ENCODE measurements around the gene FIGN.

FIGN gene

DNA sequence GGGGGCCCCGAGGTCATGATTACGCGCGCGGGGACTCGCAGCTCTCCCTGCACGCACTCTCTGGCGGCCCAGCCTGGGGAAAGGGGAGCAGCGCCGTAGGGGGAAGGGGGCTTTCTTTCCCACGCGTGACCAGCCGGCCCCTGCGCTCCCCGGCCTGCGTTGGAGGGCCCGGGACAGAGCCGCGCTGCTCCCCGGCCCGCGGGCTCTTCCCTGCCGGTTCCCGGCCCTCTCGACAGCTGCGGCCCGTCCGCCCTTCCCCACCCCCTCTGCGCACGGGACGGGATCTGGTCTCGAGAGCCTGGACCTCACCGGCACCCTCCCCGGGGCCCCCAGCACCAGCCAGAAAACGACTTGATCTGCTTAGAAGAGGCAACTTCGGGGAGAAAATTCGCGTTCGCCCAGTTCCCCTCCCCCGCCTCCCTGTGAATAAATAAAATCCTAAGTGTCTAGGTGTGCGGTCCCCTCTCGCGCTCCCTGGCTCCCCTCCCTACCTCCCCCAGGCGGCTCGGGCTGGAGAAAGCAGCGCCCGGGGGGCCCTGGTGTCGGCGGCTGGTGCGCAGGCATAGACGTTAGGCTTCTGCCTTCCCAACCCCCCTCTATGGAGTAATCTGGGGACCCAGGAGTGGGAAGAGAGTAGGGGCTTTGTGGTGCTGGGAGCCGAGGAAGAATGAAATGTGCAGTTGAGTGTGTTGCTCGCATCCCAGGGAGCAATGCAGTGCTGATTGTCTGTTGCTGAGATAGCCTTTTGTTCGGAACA lies 803 bp upstream of the FIGN start:
- DNase-seq: no peak

DNA sequence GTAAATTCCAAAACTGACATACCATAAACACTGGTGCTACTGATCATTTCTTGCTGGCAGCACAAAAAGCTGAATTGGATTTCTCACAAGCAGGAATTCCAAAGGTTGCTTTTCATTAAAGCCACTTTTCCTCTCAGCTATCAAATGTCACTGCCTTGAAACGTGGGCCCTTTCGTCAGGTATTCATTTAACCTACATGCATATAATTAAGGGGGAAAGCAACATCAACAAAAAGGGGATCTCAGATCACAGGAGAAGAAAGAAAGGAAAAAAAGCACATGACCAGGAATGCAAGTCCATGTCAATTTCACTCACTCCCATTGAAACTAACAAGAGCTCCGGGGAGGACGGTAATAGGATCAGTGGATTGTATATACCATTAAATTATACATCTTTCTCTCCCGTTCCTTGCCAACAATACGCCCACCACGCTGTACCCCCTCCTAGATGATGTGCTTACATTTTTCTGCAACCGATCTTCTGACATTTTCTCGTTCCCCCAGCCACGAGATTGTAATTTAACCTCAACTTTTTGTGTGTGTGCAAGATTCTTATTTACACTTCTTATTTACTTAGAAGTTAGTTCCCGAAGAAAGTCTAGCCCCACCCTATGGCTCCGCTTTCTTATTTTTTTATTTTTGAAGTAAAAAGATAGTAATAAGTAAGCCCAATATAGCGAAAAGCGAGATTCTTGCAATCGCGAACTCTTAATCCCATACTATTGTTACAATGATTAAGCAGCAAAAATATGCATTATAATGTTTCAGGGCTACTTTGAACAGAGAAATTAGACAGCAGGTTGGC lies 725 bp downstream of the FIGN start:
- no peak for DNase-seq

DNA sequence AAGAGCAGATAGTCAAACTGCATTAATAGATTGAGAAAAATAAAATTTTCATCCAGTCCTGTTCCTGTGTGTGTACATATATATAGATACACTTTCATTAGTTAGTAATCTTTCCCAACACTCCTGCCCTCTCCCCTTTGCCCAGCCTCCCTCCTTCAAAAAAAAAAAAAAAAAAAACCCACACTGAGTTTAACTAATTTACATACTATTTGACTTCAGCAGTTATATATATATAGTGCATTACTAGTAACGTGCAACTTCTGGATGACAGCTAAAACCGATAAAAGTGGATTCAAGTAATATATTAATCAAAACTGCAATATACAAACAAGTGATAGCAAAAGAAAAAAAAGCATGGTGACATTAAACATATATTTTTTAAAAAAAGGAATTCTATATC lies 1.4 kb downstream of the FIGN start:
- no peak for DNase-seq

DNA sequence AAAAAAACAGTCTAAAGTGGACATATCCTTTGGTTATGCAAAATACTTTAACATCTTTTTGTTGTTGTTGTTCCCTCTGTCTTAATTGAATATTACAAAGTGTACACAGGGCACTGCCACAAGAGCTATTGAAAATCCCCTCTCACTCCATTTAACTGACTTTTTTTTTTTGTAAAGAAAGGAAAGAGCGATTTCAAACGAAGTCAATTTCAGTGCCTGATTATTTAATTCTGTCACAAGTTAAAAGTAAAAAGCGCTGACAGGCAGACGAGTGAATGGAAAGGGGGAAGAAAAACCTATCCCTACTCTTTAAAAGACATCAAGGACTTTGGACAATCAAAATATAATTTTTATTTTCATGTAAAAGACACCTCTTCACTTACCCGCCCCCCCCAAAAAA lies 1.9 kb downstream of the FIGN start:
- DNase-seq: no peak

GRCh38 chr2:163733301-163733938 lies 2.4 kb downstream of the FIGN start:
- DNase-seq: no peak

DNA sequence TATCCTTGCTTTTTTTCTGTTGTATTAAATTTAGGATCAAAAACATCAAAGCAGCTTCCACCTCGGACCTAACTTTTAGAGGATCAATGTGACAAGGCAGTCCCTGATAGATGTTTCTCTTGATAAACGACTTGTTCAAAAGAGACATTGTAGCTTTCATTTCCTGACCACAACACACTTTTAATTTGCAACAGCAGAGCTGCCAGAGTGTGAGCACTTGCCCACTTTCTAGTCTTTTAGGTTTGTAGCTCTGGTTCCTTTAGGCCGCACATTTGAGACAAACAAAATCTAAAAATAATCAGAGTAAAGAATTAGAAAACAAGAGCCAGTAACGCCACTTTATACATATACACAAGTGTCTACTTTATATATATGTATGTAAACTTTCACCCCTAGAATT lies 3.1 kb downstream of the FIGN start:
- no peak for DNase-seq

DNA sequence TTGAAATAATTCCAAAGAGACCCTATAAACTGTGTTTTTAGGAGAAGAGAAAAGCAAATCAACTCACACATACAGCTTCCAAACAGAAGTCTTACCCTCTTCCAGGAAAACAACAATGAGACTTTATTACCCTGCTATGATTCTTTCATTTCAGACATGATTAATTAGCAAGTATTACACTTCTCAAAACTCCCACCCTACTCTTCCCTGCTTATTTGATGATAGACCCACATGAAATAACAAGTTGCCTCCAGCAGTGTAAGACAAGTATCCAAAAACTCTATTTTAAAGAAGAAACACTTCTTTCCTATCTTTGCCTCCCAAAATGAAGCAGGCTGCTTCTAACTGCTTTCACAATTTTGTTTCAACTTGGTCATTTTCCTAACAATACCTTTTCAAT lies 4.1 kb downstream of the FIGN start:
- DNase-seq: no peak

- no peak for DNase-seq
Observed at GRCh38 chr2:163730556-163730955, 5.3 kb downstream of the FIGN start.

DNA sequence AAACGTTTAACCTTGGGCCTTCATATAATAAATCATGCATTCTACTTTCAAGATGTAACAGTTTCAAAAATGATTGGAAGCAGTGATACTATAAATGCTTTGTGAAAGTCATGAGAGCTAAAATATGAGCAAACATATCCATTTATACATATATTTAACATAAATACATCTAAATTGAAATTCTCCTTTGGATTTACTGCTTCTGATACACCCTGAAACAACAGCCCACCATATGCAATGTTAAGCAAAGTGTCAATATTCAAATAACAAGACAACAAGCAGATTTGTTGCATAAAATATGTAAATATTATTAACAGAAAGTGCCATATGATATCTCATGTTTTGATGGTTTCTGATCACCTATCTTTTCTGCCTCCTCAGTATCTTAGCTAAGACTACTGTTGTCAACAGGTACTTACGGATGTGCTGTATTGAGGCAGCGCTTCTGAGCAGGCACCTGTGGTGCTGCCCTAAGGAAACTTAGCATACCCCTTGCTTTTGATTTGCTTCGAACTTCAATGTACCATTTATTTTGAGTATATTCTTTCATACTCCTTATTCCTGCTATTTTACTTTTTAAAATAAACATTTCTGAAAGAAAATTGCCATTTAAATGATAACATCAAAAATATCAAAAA lies 6.1 kb downstream of the FIGN start:
- no peak for DNase-seq

- no peak for DNase-seq
Observed at GRCh38 chr2:163723881-163724280, 11.9 kb downstream of the FIGN start.

- DNase-seq: no peak
Observed at GRCh38 chr2:163723348-163723747, 12.5 kb downstream of the FIGN start.

DNA sequence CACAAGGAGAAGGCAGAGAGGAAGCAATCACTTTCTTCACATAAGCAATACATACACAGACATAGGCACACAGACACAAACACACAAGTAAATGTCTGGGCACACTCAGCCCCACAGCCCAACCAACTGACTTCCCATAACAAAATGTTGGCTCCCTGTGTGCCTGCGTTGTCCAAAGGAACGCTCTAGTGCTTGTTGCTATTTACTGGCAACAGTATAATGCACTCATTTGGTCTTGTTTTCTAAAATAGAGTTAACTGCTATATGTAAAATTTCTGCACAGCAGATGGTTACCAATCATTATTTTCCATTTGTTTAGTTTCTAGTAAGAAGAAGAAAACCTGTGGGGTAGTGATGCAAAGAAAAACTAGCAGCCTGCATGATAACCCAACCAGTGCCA lies 16.5 kb downstream of the FIGN start:
- no peak for DNase-seq

- no peak for DNase-seq
Observed at GRCh38 chr2:163717993-163718680, 17.7 kb downstream of the FIGN start.

DNA sequence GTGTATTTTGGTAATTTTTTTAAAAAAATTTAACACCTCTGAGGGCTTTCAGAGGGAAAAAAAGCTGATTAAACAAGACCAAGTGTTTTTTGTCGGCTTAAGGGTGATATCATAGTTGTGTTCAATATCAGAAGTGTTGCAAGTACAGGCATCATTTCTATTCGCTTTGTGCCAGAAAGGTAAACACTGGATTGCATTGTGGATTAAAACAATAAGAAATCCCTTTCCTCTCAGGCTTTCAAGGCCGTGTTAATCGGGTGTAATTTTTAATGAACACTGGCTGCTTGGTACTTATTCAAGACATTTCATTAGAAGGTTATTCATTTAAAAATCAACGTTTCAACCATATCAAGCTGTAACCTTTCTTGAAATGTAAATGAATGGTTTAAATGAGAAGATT lies 18.3 kb downstream of the FIGN start:
- DNase-seq: no peak

GRCh38 chr2:163716101-163716500 lies 19.7 kb downstream of the FIGN start:
- no peak for DNase-seq

DNA sequence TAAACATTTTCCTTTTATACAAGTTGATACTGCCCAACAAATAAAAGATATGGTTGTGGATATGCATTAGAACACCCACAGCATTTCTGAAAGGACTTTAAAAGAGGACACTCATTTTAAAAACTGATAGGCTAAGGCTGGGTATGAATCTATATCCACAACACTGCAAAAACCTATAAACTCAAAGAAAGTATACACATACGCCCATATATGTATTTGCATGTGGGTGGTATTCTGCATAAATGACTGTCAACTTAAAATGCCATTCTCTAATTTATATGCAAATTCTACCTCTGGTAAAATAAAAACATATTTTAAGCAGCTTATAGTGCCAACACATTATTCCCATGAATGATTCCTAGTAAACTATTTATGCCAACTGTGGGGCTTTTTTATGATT lies 20.1 kb downstream of the FIGN start:
- no peak for DNase-seq

GRCh38 chr2:163715199-163715598 lies 20.6 kb downstream of the FIGN start:
- DNase-seq: no peak

DNA sequence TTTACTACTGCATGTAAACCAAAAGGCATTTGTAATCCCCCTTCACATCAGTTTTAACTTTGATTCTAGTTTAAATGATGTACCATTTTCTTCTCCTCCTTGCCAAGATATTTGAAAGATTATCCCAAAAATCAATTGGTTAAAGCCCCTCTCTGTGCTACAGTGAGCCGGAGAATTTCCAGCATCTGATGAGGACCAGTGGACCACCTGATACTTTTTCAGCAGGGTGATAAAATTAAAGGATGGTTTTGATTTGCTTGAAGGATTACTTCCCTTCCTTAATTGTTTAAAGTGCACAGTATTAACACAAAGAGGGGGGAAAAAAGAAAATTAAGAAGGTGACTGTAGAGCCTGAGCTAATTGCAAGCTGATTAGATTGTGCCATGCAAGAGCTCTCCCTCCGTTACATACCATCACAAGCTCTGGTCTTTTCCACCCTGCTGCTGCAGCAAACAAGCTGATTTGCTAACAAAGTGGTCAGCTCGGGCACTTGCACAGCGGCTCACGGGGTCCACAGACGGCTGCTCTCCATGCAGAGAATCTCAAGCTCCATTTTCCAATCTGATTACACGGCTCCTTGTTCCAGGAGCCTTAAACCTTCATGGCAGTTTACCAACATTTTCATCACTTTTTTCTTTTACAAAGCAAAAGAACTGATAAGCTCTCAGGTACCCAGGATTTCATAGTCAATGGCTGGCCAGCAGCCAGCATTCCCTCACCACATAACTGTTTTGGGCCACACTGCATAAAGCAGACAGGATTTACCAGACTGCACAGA lies 22.1 kb downstream of the FIGN start:
- DNase-seq: no peak

GRCh38 chr2:163711699-163712098 lies 24.1 kb downstream of the FIGN start:
- no peak for DNase-seq

DNA sequence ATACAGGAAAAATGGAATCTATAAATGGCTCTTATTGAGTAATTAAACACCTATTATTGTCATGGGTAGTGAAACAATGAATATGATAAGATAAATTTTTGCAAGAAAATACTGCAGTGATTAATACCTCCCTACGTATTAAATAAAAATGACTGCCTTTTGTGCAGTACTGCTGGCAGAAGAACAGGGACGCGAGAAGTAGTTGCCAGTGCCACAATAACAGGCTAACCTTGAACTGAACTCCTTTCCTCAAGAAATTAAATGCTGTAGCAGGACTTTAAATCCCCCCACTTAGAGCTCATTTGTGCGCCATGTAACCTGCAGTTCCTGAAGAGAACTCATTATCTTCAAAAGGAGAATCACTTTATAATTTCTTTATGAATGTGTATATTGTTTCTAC lies 24.6 kb downstream of the FIGN start:
- DNase-seq: no peak

DNA sequence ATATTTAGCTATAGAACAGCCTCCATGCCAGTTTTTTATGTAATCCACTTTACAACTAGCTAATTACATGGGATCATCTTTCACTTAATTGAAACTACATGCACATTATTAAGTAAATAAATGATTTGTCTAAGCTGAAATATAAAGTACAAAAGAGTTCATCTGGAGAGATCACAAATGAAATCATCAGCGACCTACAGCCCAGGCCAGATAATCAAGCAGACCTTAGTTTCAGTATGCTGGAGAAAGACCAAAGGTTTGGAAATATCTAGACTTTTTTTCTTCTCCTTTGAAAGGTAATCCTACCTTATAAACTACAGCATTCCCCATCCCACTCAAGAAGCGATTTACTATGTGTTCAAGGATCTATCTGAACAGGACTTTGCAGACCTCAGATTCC lies 26.5 kb downstream of the FIGN start:
- no peak for DNase-seq

DNA sequence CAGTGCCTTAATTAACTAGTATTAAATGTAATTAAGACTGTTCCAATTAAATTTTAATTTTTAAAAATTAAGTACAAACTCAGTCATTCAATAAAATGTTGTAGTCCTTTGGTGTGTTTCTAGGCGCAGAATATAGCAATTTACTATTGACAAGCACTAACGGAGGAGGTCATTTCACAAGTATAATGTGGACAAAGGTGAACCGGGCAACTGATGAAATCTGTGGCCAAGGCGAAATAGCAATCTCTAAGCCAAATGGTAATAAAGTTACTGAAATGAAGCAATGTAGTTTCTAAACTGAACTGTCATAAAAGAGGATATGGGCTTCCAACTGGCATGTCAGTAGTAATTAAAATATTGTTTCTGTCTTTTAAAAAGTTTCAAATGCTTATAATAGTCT lies 27.5 kb downstream of the FIGN start:
- no peak for DNase-seq

All from activated CD4-positive, alpha-beta T cell treated with anti-CD3 and anti-CD28 coated beads for 4 hours (primary cell).